Panc1 (cell line): ENCODE results near the gene SNX24. TPM values are rescaled to one million over a fixed set of nuclear protein-coding genes. Genes with fewer than 3 reads are reported as not detected.
"Not testable (repeated sequence)": the region's sequence is repeated elsewhere in the genome, so short reads cannot be mapped to it uniquely, and the experiment has no call there.

ENCODE experiments used
- ATAC-seq: fragments of 200-7000 bp; cut with Tn5 transposase; 2 replicates; pipeline ENCODE4 v1.9.1; 2020; ENCODE audit warnings: mild to moderate bottlenecking, moderate library complexity
- BruUV-seq: library from RNA; stranded (reverse); fragments of 400-500 nt; replicated peaks from 2 replicates; lab custom pipeline; 2021; lab: Mats Ljungman, UMichigan
- CTCF ChIA-PET: fragments of 300-600 bp; sonication (Branson Sonifier 250); formaldehyde crosslinking; loops from one replicate; lab custom pipeline; 2022; ENCODE audit warnings: antibody characterized with exemption; lab: Charles Lee
- POLR2A ChIA-PET: fragments of 300-600 bp; sonication (Branson Sonifier 250); formaldehyde crosslinking; loops from one replicate; lab custom pipeline; 2022; ENCODE audit warnings: antibody characterized with exemption; lab: Charles Lee
- DNase-seq: peaks from one replicate; pipeline ENCODE4 v3.0.0-alpha.2; 2010; ENCODE audit warnings: low read depth, low spot score
- H3K27ac ChIP-seq: 2 replicates; pipeline ENCODE4 v1.5.1; 2011; ENCODE audit warnings: mild to moderate bottlenecking, low read length, inconsistent platforms
- H3K27me3 ChIP-seq: fragments of 200-500 bp; sonication (Bioruptor generic); 2 replicates; pipeline ENCODE4 v1.6.0; 2014; ENCODE audit warnings: low read length, inconsistent platforms; ENCODE audit not compliant: control insufficient read depth, insufficient read depth
- H3K36me3 ChIP-seq: fragments of 200-500 bp; sonication (Bioruptor generic); 2 replicates; pipeline ENCODE4 v1.5.1; 2014; ENCODE audit warnings: inconsistent platforms, mild to moderate bottlenecking, low read length, moderate library complexity; ENCODE audit not compliant: control insufficient read depth, insufficient read depth
- H3K4me1 ChIP-seq: 2 replicates; pipeline ENCODE4 v1.5.1; 2011; ENCODE audit warnings: inconsistent platforms, mild to moderate bottlenecking, low read length, moderate library complexity; ENCODE audit not compliant: control insufficient read depth, insufficient read depth
- H3K4me3 ChIP-seq, 2 experiments: 2 replicates each; pipeline ENCODE4 v1.5.1; 2011 to 2012; ENCODE audit warnings: low read depth in 2 of 2, low read length in 2 of 2, mild to moderate bottlenecking in 2 of 2, inconsistent platforms in 1 of 2, moderate library complexity in 1 of 2
- H3K9me3 ChIP-seq: fragments of 200-500 bp; sonication (Bioruptor generic); 2 replicates; pipeline ENCODE4 v1.5.1; 2014; ENCODE audit warnings: low read depth, mild to moderate bottlenecking, inconsistent platforms, low read length, moderate library complexity; ENCODE audit not compliant: control insufficient read depth, insufficient read depth
- CTCF ChIP-seq: fragments of 450-650 bp; IDR thresholded peaks from 2 replicates; pipeline ENCODE4 v1.5.1; 2017; ENCODE audit warnings: mild to moderate bottlenecking
- POLR2AphosphoS5 ChIP-seq: IDR thresholded peaks from 2 replicates; pipeline ENCODE4 v1.6.1; 2012; ENCODE audit warnings: mild to moderate bottlenecking, low read depth, low read length, moderate library complexity
- REST ChIP-seq, 2 experiments: IDR thresholded peaks; 2 replicates each; pipeline ENCODE4 v1.6.1; 2011 to 2012; ENCODE audit warnings: low read depth in 2 of 2, control low read depth in 1 of 2, low read length in 1 of 2, mild to moderate bottlenecking in 1 of 2, moderate library complexity in 1 of 2; ENCODE audit not compliant: insufficient read depth in 1 of 2
- SIN3A ChIP-seq: IDR thresholded peaks from 2 replicates; pipeline ENCODE4 v1.6.1; 2012; ENCODE audit warnings: low read depth, mild to moderate bottlenecking, low read length, moderate library complexity, borderline replicate concordance; ENCODE audit not compliant: insufficient read depth
- TCF7L2 ChIP-seq: IDR thresholded peaks from 2 replicates; pipeline ENCODE4 v1.6.1; 2011; ENCODE audit warnings: mild to moderate bottlenecking, low read depth, low read length, inconsistent platforms
- in situ Hi-C: cut with HindIII; loops from 2 replicates; pipeline ENCODE4 v1.10.0; 2016; ENCODE audit warnings: low sequenced_read_pairs, low pct_unique_long_range_greater_than_20kb
- intact Hi-C: fragments of 100-400 bp; cut with micrococcal nuclease; formaldehyde crosslinking; loops from one replicate; pipeline ENCODE4 v1.10.0; 2022; ENCODE audit not compliant: unreplicated experiment
- total RNA-seq: library from RNA; stranded (reverse); gene quantifications from one replicate; pipeline ENCODE4 v1.2.1, GENCODE V29; 2021; ENCODE audit not compliant: unreplicated experiment

Gene SNX24
- total RNA-seq, 1 experiment from 2014 or later: 32.8 TPM

- TF ChIP-seq POLR2AphosphoS5 (no peak), TCF7L2 (no peak), CTCF (no peak), REST (IDR thresholded peaks at IDR 0.05; ENCODE audit: insufficient read depth in 1 of 2, low read depth in 2 of 2, low read length in 1 of 2) (no peak), SIN3A (no peak)
- H3K27me3 ChIP-seq: no peaks in the 10 kb centered on the region
- ATAC-seq: no peak
- in situ Hi-C loops (no loop called here), intact Hi-C loops (no loop called here)
- no peaks in the 10 kb centered on the region for H3K9me3 ChIP-seq
- no peak overlapping the region for H3K4me3 ChIP-seq
- H3K4me1 ChIP-seq: no peaks in the 10 kb centered on the region
- no peak overlapping the region for H3K27ac ChIP-seq
- no TSS peak for BruUV-seq
- no peaks in the 10 kb centered on the region; the same call in 1 of the 2 replicates for H3K36me3 ChIP-seq
- DNase-seq: no peak
- ChIA-PET CTCF (no interaction called here), POLR2A (interaction anchor here (0.7 kb wide), 1 partner anchor 184 kb away, joined by 3 read pairs; no protein-coding TSS in a partner anchor)
These were observed 121.7 kb downstream of the SNX24 start for GRCh38 chr5:122967085-122967484.

GRCh38 chr5:122967625-122968024 is 122.2 kb downstream of the SNX24 start:
- ChIA-PET POLR2A (no interaction called here), CTCF (no interaction called here)
- ATAC-seq (no peak), DNase-seq (no peak)
- Histone ChIP-seq H3K4me3 (no peak overlapping the region), H3K36me3 (no peaks in the 10 kb centered on the region), H3K9me3 (no peaks in the 10 kb centered on the region), H3K27ac (no peak overlapping the region), H3K4me1 (no peaks in the 10 kb centered on the region), H3K27me3 (no peaks in the 10 kb centered on the region)
- no TSS peak for BruUV-seq
- TF ChIP-seq REST (IDR thresholded peaks at IDR 0.05; ENCODE audit: insufficient read depth in 1 of 2, low read depth in 2 of 2, low read length in 1 of 2) (no peak), SIN3A (no peak), TCF7L2 (no peak), POLR2AphosphoS5 (no peak), CTCF (no peak)
- in situ Hi-C loops (no loop called here), intact Hi-C loops (no loop called here)

- intact Hi-C loops, ATAC-seq, H3K4me3 ChIP-seq, CTCF ChIA-PET, in situ Hi-C loops, H3K4me1 ChIP-seq, BruUV-seq, H3K9me3 ChIP-seq, POLR2A ChIA-PET, H3K27ac ChIP-seq, DNase-seq, H3K36me3 ChIP-seq, H3K27me3 ChIP-seq: not testable (repeated sequence)
These were observed 122.6 kb downstream of the SNX24 start for GRCh38 chr5:122968056-122968455.
